ENCODE measurements around the gene CMTM6. TPM values are rescaled to one million over a fixed set of nuclear protein-coding genes. Genes with fewer than 3 reads are reported as not detected.
A peak's percentile ranks its signal among the peaks of the same experiment; 100 is the strongest.

Gene CMTM6
- polyA plus RNA-seq, 1 of the 3 experiments (the other 2 are of a cell fraction): 29.8 TPM

DNA sequence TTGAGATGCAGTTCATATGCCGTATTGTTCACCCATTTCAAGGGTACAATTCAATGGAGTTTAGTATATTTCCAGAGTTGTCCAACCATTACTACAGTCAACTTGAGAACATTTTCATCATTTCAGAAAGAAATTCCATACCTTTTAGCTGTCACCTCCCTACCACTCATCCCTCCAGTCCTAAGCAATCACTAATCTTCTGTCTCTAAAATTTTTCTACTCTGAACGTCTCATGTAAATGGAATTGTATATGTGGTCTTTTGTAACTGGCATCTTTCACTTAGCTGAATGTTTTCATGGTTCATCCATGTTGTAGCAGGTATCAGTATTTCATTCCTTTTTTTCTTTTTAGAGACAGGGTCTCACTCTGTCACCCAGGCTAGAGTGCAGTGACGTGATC lies 59.9 kb downstream of the CMTM6 start:
- Histone ChIP-seq H4K20me1 (ENCODE audit: insufficient read depth) (no peaks in the 10 kb centered on the region), H3F3A (replicated peaks; ENCODE audit: insufficient read depth) (peaks cover 6% of the 10 kb centered on the region), H3K79me2 (ENCODE audit: insufficient read depth) (peaks cover 15% of the 10 kb centered on the region; the same call in 1 of the 2 replicates), H3K36me3 (replicated peaks in 1 of 2; ENCODE audit: control insufficient read depth in 1 of 2, insufficient read depth in 2 of 2, low read length in 1 of 2) (peaks cover 0 to 22% of the 10 kb centered on the region in 2 experiments), H3K4me1 (ENCODE audit: control insufficient read depth in 1 of 2, insufficient read depth in 2 of 2, low read depth in 1 of 2, low read length in 1 of 2) (peaks cover 4 to 5% of the 10 kb centered on the region in 2 experiments; a peak in 2 of 4 replicates), H3K9me2 (no peaks in the 10 kb centered on the region), H3K27me3 (ENCODE audit: insufficient read depth) (no peaks in the 10 kb centered on the region), H3K4me3 (ENCODE audit: low read depth in 2 of 2, low read length in 1 of 2) (no peak overlapping the region), H2AFZ (ENCODE audit: low read depth) (no peak overlapping the region), H3K27ac (ENCODE audit: low read depth in 2 of 2, low read length in 1 of 2) (peak overlapping the region in 1 of 2 experiments; percentile 4; a peak in 1 of 4 replicates), H3K9me3 (peaks cover 12% of the 10 kb centered on the region; the same call in 1 of the 2 replicates), H3K9ac (no peak overlapping the region), H3K4me2 (no peak overlapping the region)
- DNase-seq: no peak
- ChIA-PET CTCF (interaction anchor here (1.3 kb wide), 2 partner anchors 9 to 25 kb away, joined by 3 to 5 read pairs; no protein-coding TSS in a partner anchor), POLR2A (no interaction called here)
- 85% methylated on average over 3 of the region's 3 CpGs for WGBS (ENCODE audit: low lambda C conversion rate)
- TF ChIP-seq YY1 (IDR thresholded peaks at IDR 0.05; ENCODE audit: low read depth) (no peak), EZH2phosphoT487 (IDR thresholded peaks at IDR 0.05; ENCODE audit: borderline replicate concordance, low read depth) (no peak), GABPA (IDR thresholded peaks at IDR 0.05; ENCODE audit: low read depth) (no peak), POLR2AphosphoS5 (IDR thresholded peaks at IDR 0.05; ENCODE audit: low read depth, low read length) (no peak), FOSL2 (IDR thresholded peaks at IDR 0.05; ENCODE audit: borderline replicate concordance, low read depth) (0 out of 2 replicates have a peak, but pooled peaks have one; percentile 4)
- TF ChIP-seq, protein P1, sequence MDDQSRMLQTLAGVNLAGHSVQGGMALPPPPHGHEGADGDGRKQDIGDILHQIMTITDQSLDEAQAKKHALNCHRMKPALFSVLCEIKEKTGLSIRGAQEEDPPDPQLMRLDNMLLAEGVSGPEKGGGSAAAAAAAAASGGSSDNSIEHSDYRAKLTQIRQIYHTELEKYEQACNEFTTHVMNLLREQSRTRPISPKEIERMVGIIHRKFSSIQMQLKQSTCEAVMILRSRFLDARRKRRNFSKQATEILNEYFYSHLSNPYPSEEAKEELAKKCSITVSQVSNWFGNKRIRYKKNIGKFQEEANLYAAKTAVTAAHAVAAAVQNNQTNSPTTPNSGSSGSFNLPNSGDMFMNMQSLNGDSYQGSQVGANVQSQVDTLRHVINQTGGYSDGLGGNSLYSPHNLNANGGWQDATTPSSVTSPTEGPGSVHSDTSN (IDR thresholded peaks at IDR 0.05): peak; percentile 24; the same call in 1 of the 2 replicates

DNA sequence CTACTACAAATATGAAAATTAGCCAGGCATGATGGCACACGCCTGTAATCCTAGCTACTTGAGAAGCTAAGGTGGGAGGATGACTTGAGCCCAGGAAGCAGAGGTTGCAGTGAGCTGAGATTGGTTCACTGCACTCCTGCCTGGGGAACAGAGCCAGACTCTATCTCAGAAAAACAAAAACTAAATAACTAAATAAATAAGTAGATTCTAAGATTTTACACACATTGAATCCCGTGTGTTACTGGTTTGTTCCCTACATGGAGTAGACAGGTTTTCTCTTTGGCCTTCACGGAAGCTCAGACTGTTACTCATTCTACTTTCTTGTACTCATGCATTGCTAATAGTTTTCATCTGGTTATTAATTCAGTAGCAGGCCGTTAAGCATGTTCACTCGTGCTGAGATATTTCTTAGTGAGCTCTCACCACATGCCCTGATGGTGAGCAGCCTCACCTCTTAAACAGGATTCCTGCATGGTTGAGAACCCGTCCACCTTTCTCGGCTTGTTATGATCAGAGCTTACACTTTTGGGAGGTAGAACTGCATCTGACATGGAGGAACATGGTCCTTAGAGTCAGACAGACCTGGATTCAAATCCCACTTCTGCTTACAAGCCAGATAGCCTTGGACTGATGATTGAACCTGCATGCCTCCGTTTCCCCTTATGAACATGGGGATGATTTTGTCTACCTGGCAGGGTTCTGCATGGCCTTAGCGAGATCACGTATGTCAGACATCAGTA lies 61.9 kb downstream of the CMTM6 start:
- TF ChIP-seq FOSL2 (IDR thresholded peaks at IDR 0.05; ENCODE audit: borderline replicate concordance, low read depth): no peak
- TF ChIP-seq, protein P2, sequence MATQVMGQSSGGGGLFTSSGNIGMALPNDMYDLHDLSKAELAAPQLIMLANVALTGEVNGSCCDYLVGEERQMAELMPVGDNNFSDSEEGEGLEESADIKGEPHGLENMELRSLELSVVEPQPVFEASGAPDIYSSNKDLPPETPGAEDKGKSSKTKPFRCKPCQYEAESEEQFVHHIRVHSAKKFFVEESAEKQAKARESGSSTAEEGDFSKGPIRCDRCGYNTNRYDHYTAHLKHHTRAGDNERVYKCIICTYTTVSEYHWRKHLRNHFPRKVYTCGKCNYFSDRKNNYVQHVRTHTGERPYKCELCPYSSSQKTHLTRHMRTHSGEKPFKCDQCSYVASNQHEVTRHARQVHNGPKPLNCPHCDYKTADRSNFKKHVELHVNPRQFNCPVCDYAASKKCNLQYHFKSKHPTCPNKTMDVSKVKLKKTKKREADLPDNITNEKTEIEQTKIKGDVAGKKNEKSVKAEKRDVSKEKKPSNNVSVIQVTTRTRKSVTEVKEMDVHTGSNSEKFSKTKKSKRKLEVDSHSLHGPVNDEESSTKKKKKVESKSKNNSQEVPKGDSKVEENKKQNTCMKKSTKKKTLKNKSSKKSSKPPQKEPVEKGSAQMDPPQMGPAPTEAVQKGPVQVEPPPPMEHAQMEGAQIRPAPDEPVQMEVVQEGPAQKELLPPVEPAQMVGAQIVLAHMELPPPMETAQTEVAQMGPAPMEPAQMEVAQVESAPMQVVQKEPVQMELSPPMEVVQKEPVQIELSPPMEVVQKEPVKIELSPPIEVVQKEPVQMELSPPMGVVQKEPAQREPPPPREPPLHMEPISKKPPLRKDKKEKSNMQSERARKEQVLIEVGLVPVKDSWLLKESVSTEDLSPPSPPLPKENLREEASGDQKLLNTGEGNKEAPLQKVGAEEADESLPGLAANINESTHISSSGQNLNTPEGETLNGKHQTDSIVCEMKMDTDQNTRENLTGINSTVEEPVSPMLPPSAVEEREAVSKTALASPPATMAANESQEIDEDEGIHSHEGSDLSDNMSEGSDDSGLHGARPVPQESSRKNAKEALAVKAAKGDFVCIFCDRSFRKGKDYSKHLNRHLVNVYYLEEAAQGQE (IDR thresholded peaks at IDR 0.05; ENCODE audit: low read depth, low read length): no peak
- TF ChIP-seq POLR2AphosphoS5 (IDR thresholded peaks at IDR 0.05; ENCODE audit: low read depth, low read length): no peak
- no peak for TF ChIP-seq RCOR1 (IDR thresholded peaks at IDR 0.05; ENCODE audit: low read length)
- TF ChIP-seq, protein P1 (IDR thresholded peaks at IDR 0.05): no peak
- TF ChIP-seq, protein P3, sequence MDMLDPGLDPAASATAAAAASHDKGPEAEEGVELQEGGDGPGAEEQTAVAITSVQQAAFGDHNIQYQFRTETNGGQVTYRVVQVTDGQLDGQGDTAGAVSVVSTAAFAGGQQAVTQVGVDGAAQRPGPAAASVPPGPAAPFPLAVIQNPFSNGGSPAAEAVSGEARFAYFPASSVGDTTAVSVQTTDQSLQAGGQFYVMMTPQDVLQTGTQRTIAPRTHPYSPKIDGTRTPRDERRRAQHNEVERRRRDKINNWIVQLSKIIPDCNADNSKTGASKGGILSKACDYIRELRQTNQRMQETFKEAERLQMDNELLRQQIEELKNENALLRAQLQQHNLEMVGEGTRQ (IDR thresholded peaks at IDR 0.05; ENCODE audit: borderline replicate concordance, low read depth, low read length): no peak
- TF ChIP-seq RXRA (IDR thresholded peaks at IDR 0.05; ENCODE audit: borderline replicate concordance, low read depth): no peak
- TF ChIP-seq, protein P4, sequence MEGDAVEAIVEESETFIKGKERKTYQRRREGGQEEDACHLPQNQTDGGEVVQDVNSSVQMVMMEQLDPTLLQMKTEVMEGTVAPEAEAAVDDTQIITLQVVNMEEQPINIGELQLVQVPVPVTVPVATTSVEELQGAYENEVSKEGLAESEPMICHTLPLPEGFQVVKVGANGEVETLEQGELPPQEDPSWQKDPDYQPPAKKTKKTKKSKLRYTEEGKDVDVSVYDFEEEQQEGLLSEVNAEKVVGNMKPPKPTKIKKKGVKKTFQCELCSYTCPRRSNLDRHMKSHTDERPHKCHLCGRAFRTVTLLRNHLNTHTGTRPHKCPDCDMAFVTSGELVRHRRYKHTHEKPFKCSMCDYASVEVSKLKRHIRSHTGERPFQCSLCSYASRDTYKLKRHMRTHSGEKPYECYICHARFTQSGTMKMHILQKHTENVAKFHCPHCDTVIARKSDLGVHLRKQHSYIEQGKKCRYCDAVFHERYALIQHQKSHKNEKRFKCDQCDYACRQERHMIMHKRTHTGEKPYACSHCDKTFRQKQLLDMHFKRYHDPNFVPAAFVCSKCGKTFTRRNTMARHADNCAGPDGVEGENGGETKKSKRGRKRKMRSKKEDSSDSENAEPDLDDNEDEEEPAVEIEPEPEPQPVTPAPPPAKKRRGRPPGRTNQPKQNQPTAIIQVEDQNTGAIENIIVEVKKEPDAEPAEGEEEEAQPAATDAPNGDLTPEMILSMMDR (IDR thresholded peaks at IDR 0.05): no peak
- Histone ChIP-seq H3K4me3 (ENCODE audit: low read depth in 2 of 2, low read length in 1 of 2) (no peak overlapping the region), H3K4me2 (no peak overlapping the region), H3K9me3 (peaks cover 12% of the 10 kb centered on the region; the same call in 1 of the 2 replicates), H3K27ac (ENCODE audit: low read depth in 2 of 2, low read length in 1 of 2) (no peak overlapping the region), H3F3A (replicated peaks; ENCODE audit: insufficient read depth) (peaks cover 6% of the 10 kb centered on the region), H3K4me1 (ENCODE audit: control insufficient read depth in 1 of 2, insufficient read depth in 2 of 2, low read depth in 1 of 2, low read length in 1 of 2) (peaks cover 5 to 7% of the 10 kb centered on the region in 2 experiments; a peak in 2 of 4 replicates), H3K36me3 (replicated peaks in 1 of 2; ENCODE audit: control insufficient read depth in 1 of 2, insufficient read depth in 2 of 2, low read length in 1 of 2) (peaks cover 0 to 22% of the 10 kb centered on the region in 2 experiments), H2AFZ (ENCODE audit: low read depth) (no peak overlapping the region), H3K9ac (no peak overlapping the region), H4K20me1 (ENCODE audit: insufficient read depth) (no peaks in the 10 kb centered on the region), H3K79me2 (ENCODE audit: insufficient read depth) (peaks cover 26% of the 10 kb centered on the region; the same call in 1 of the 2 replicates), H3K27me3 (ENCODE audit: insufficient read depth) (no peaks in the 10 kb centered on the region), H3K9me2 (no peaks in the 10 kb centered on the region)
- CTCF ChIA-PET: interaction anchor here (2.9 kb wide), 1 partner anchor 27 kb away, joined by 15 read pairs; no protein-coding TSS in a partner anchor
- POLR2A ChIA-PET: no interaction called here
- no peak for DNase-seq
- 94% methylated on average over 10 of the region's 10 CpGs for WGBS (ENCODE audit: low lambda C conversion rate)
